WTC11 (cell line): ENCODE results near the gene DGCR8. TPM values are rescaled to one million over a fixed set of nuclear protein-coding genes. Genes with fewer than 3 reads are reported as not detected.

ENCODE experiments used
- ATAC-seq: fragments of 200-7000 bp; cut with Tn5 transposase; 2 replicates; pipeline ENCODE4 v1.10.0; 2021; ENCODE audit warnings: mild to moderate bottlenecking, moderate library complexity
- CTCF ChIA-PET: fragments of 300-600 bp; sonication (Branson Sonifier 250); formaldehyde crosslinking; loops from one replicate; lab custom pipeline; 2021; ENCODE audit warnings: antibody characterized with exemption; lab: Charles Lee
- POLR2A ChIA-PET: fragments of 350-600 bp; sonication (Branson Sonifier 250); formaldehyde crosslinking; loops from one replicate; lab custom pipeline; 2021; ENCODE audit warnings: antibody characterized with exemption; lab: Charles Lee
- DNase-seq: peaks from one replicate; pipeline ENCODE4 v3.0.0; 2021; ENCODE audit warnings: low spot score
- H3K27ac Mint-ChIP-seq: 2 replicates; pipeline ENCODE4 v1.8.0; 2021; ENCODE audit warnings: mixed read lengths
- H3K27me3 Mint-ChIP-seq: 2 replicates; pipeline ENCODE4 v1.8.0; 2021; ENCODE audit warnings: low read depth, mild to moderate bottlenecking, moderate library complexity, mixed read lengths
- H3K36me3 Mint-ChIP-seq: 2 replicates; pipeline ENCODE4 v1.8.0; 2021; ENCODE audit warnings: mixed read lengths
- H3K4me1 Mint-ChIP-seq: 2 replicates; pipeline ENCODE4 v1.8.0; 2022; ENCODE audit warnings: mixed read lengths
- H3K4me3 Mint-ChIP-seq: 2 replicates; pipeline ENCODE4 v1.8.0; 2021; ENCODE audit warnings: mild to moderate bottlenecking, moderate library complexity, mixed read lengths
- H3K9me3 Mint-ChIP-seq: 2 replicates; pipeline ENCODE4 v1.8.0; 2021; ENCODE audit warnings: mixed read lengths
- CBFB ChIP-seq: sonication (generic); formaldehyde crosslinking; IDR thresholded peaks from 2 replicates; pipeline ENCODE4 v1.8.1; 2022; ENCODE audit warnings: mild to moderate bottlenecking, low read depth, missing genetic modification reagents
- CTCF ChIP-seq: fragments of 200-600 bp; IDR thresholded peaks from 2 replicates; pipeline ENCODE4 v1.8.0; 2022; ENCODE audit warnings: antibody characterized with exemption
- EMX1 ChIP-seq: fragments of 250-450 bp; sonication (Bioruptor Pico); IDR thresholded peaks from 2 replicates; pipeline ENCODE4 v1.8.0; 2021; ENCODE audit warnings: mild to moderate bottlenecking
- GABPB1 ChIP-seq: sonication (generic); formaldehyde crosslinking; IDR thresholded peaks from 2 replicates; pipeline ENCODE4 v1.8.1; 2023; ENCODE audit warnings: mild to moderate bottlenecking, missing genetic modification reagents
- MAX ChIP-seq: sonication (generic); formaldehyde crosslinking; IDR thresholded peaks from 2 replicates; pipeline ENCODE4 v1.8.0; 2022; ENCODE audit warnings: mild to moderate bottlenecking, missing genetic modification reagents
- NFYB ChIP-seq: sonication (generic); formaldehyde crosslinking; conservative IDR thresholded peaks from 2 replicates; pipeline ENCODE4 v1.8.0; 2022; ENCODE audit warnings: low read depth, missing genetic modification reagents
- NR1H2 ChIP-seq: sonication (generic); formaldehyde crosslinking; IDR thresholded peaks from 2 replicates; pipeline ENCODE4 v1.9.0; 2021; ENCODE audit warnings: mild to moderate bottlenecking, moderate library complexity, missing genetic modification reagents
- RELA ChIP-seq: sonication (generic); formaldehyde crosslinking; IDR thresholded peaks from 2 replicates; pipeline ENCODE4 v1.8.1; 2022; ENCODE audit warnings: missing genetic modification reagents, mild to moderate bottlenecking, borderline replicate concordance
- SMAD3 ChIP-seq: sonication (generic); formaldehyde crosslinking; IDR thresholded peaks from 2 replicates; pipeline ENCODE4 v1.8.0; 2022; ENCODE audit warnings: missing genetic modification reagents, mild to moderate bottlenecking, borderline replicate concordance
- SOX15 ChIP-seq: fragments of 250-450 bp; sonication (Bioruptor Pico); IDR thresholded peaks from 2 replicates; pipeline ENCODE4 v1.9.0; 2021; ENCODE audit warnings: mild to moderate bottlenecking
- TCF7 ChIP-seq: sonication (generic); formaldehyde crosslinking; IDR thresholded peaks from 2 replicates; pipeline ENCODE4 v1.8.0; 2022; ENCODE audit warnings: mild to moderate bottlenecking, low read depth, missing genetic modification reagents, moderate library complexity
- TEAD1 ChIP-seq: sonication (generic); formaldehyde crosslinking; IDR thresholded peaks from 2 replicates; pipeline ENCODE4 v1.8.0; 2022; ENCODE audit warnings: mild to moderate bottlenecking, missing genetic modification reagents
- TEAD4 ChIP-seq: sonication (generic); formaldehyde crosslinking; IDR thresholded peaks from 2 replicates; pipeline ENCODE4 v1.8.0; 2022; ENCODE audit warnings: mild to moderate bottlenecking, missing genetic modification reagents
- ZNF232 ChIP-seq: sonication (generic); formaldehyde crosslinking; IDR thresholded peaks from 2 replicates; pipeline ENCODE4 v1.8.0; 2022; ENCODE audit warnings: mild to moderate bottlenecking, missing genetic modification reagents
- ZNF396 ChIP-seq: fragments of 250-450 bp; sonication (Bioruptor Pico); IDR thresholded peaks from 2 replicates; pipeline ENCODE4 v1.8.0; 2021; ENCODE audit warnings: mild to moderate bottlenecking, moderate library complexity, borderline replicate concordance
- total RNA-seq: library from RNA; stranded (reverse); gene quantifications from 3 replicates; pipeline ENCODE4 v1.2.3, GENCODE V29; 2021
- TF ChIP-seq, protein P1 (sequence below): sonication (generic); formaldehyde crosslinking; IDR thresholded peaks from 2 replicates; pipeline ENCODE4 v1.8.0; 2023; ENCODE audit warnings: missing genetic modification reagents, mild to moderate bottlenecking, borderline replicate concordance
- TF ChIP-seq, protein P2 (sequence below): sonication (generic); formaldehyde crosslinking; IDR thresholded peaks from 2 replicates; pipeline ENCODE4 v1.8.0; 2022; ENCODE audit warnings: mild to moderate bottlenecking, missing genetic modification reagents
- TF ChIP-seq, protein P3 (sequence below): sonication (generic); formaldehyde crosslinking; IDR thresholded peaks from 2 replicates; pipeline ENCODE4 v1.8.1; 2023; ENCODE audit warnings: mild to moderate bottlenecking, missing genetic modification reagents, moderate library complexity

The DGCR8 gene
- total RNA-seq, 1 experiment from 2014 or later = 55.0 TPM

- TF ChIP-seq, protein P1, sequence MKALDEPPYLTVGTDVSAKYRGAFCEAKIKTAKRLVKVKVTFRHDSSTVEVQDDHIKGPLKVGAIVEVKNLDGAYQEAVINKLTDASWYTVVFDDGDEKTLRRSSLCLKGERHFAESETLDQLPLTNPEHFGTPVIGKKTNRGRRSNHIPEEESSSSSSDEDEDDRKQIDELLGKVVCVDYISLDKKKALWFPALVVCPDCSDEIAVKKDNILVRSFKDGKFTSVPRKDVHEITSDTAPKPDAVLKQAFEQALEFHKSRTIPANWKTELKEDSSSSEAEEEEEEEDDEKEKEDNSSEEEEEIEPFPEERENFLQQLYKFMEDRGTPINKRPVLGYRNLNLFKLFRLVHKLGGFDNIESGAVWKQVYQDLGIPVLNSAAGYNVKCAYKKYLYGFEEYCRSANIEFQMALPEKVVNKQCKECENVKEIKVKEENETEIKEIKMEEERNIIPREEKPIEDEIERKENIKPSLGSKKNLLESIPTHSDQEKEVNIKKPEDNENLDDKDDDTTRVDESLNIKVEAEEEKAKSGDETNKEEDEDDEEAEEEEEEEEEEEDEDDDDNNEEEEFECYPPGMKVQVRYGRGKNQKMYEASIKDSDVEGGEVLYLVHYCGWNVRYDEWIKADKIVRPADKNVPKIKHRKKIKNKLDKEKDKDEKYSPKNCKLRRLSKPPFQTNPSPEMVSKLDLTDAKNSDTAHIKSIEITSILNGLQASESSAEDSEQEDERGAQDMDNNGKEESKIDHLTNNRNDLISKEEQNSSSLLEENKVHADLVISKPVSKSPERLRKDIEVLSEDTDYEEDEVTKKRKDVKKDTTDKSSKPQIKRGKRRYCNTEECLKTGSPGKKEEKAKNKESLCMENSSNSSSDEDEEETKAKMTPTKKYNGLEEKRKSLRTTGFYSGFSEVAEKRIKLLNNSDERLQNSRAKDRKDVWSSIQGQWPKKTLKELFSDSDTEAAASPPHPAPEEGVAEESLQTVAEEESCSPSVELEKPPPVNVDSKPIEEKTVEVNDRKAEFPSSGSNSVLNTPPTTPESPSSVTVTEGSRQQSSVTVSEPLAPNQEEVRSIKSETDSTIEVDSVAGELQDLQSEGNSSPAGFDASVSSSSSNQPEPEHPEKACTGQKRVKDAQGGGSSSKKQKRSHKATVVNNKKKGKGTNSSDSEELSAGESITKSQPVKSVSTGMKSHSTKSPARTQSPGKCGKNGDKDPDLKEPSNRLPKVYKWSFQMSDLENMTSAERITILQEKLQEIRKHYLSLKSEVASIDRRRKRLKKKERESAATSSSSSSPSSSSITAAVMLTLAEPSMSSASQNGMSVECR (CRISPR knock-in tag) = no peak
- TF ChIP-seq, protein P2, sequence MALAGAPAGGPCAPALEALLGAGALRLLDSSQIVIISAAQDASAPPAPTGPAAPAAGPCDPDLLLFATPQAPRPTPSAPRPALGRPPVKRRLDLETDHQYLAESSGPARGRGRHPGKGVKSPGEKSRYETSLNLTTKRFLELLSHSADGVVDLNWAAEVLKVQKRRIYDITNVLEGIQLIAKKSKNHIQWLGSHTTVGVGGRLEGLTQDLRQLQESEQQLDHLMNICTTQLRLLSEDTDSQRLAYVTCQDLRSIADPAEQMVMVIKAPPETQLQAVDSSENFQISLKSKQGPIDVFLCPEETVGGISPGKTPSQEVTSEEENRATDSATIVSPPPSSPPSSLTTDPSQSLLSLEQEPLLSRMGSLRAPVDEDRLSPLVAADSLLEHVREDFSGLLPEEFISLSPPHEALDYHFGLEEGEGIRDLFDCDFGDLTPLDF (CRISPR knock-in tag) = no peak
- TF ChIP-seq TEAD4 (CRISPR knock-in tag) = no peak
- no peak for TF ChIP-seq TCF7 (CRISPR knock-in tag)
- TF ChIP-seq RELA (CRISPR knock-in tag) = no peak
Observed at GRCh38 chr22:20087319-20088262, 7.5 kb downstream of the DGCR8 start (continued).

DNA sequence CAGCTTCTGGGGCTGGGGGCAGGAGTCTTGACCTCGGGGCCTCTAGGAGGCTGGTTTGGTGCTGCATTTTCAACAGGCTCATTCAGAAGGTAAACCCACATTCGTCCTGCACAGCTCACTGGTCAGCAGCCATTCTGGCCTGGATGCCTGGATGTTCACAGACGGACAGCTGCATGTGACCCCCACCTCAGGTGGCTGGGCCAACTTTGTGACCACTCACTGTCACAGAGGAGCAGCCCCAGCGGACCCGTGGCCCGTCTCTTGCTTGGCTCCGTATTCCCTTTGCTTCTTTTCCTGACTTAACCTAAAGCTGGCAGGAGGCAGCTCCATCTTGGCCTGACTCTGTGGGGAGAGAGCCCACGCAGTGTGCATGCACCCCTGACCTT lies 8.2 kb downstream of the DGCR8 start:
- Mint-ChIP-seq H3K36me3 (peaks cover 78% of the 10 kb centered on the region), H3K4me1 (peaks cover 19% of the 10 kb centered on the region), H3K9me3 (no peaks in the 10 kb centered on the region), H3K27ac (no peak overlapping the region), H3K27me3 (no peaks in the 10 kb centered on the region), H3K4me3 (no peak overlapping the region)
- TF ChIP-seq ZNF396 (CRISPR knock-in tag) = no peak
- TF ChIP-seq TEAD1 = no peak
- ChIA-PET CTCF (no interaction called here), POLR2A (no interaction called here)
- ATAC-seq (no peak), DNase-seq (no peak)

- Mint-ChIP-seq H3K27ac (no peak overlapping the region), H3K27me3 (no peaks in the 10 kb centered on the region), H3K36me3 (peaks cover 89% of the 10 kb centered on the region), H3K4me3 (no peak overlapping the region), H3K9me3 (no peaks in the 10 kb centered on the region), H3K4me1 (peaks cover 7% of the 10 kb centered on the region)
- ATAC-seq (no peak), DNase-seq (no peak)
- ChIA-PET POLR2A (interaction anchor here (0.6 kb wide), 1 partner anchor 11 kb away, joined by 4 read pairs; no protein-coding TSS in a partner anchor), CTCF (no interaction called here)
- no peak for TF ChIP-seq GABPB1
- TF ChIP-seq SOX15 = no peak
- no peak for TF ChIP-seq NFYB
- no peak for TF ChIP-seq NR1H2 (CRISPR knock-in tag)
- TF ChIP-seq MAX (CRISPR knock-in tag) = no peak
- no peak for TF ChIP-seq ZNF232 (CRISPR knock-in tag)
- TF ChIP-seq, protein P3, sequence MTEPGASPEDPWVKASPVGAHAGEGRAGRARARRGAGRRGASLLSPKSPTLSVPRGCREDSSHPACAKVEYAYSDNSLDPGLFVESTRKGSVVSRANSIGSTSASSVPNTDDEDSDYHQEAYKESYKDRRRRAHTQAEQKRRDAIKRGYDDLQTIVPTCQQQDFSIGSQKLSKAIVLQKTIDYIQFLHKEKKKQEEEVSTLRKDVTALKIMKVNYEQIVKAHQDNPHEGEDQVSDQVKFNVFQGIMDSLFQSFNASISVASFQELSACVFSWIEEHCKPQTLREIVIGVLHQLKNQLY (CRISPR knock-in tag) = no peak
- TF ChIP-seq, protein P1 (CRISPR knock-in tag) = no peak
- no peak for TF ChIP-seq SMAD3 (CRISPR knock-in tag)
- TF ChIP-seq TEAD4 (CRISPR knock-in tag) = no peak
- no peak for TF ChIP-seq EMX1 (CRISPR knock-in tag)
- TF ChIP-seq CTCF = no peak
- TF ChIP-seq CBFB (CRISPR knock-in tag) = no peak
Observed at GRCh38 chr22:20089226-20089976, 9.4 kb downstream of the DGCR8 start.
